SJCRH30 (cell line): ENCODE data around the gene CACNA1C. TPM values are rescaled to one million over a fixed set of nuclear protein-coding genes. Genes with fewer than 3 reads are reported as not detected.

ENCODE experiments used
- DNase-seq, 2 experiments: peaks; one replicate each; pipeline ENCODE4 v3.0.0-alpha.2; 2015 to 2020
- H3K27ac ChIP-seq: fragments of 250-450 bp; sonication (Bioruptor Pico); 2 replicates; pipeline ENCODE4 v1.5.1; 2020; ENCODE audit warnings: mild to moderate bottlenecking, moderate library complexity
- H3K27me3 ChIP-seq: fragments of 250-450 bp; sonication (Bioruptor Pico); 2 replicates; pipeline ENCODE4 v1.5.1; 2020; ENCODE audit warnings: mild to moderate bottlenecking, moderate library complexity
- H3K36me3 ChIP-seq: fragments of 250-450 bp; sonication (Bioruptor Pico); 2 replicates; pipeline ENCODE4 v1.5.1; 2020; ENCODE audit warnings: mild to moderate bottlenecking, moderate library complexity
- H3K4me1 ChIP-seq: fragments of 250-450 bp; sonication (Bioruptor Pico); 2 replicates; pipeline ENCODE4 v1.5.1; 2020; ENCODE audit warnings: mild to moderate bottlenecking, moderate library complexity
- H3K4me3 ChIP-seq: fragments of 250-450 bp; sonication (Bioruptor Pico); 2 replicates; pipeline ENCODE4 v1.5.1; 2020; ENCODE audit warnings: mild to moderate bottlenecking, moderate library complexity
- H3K9me3 ChIP-seq: fragments of 250-450 bp; sonication (Bioruptor Pico); replicated peaks from 2 replicates; pipeline ENCODE4 v1.5.1; 2020; ENCODE audit warnings: mild to moderate bottlenecking, moderate library complexity
- total RNA-seq: library from RNA; depleted of rRNA; stranded (reverse); fragments of >200 nt; shearing (Covaris generic); gene quantifications from 2 replicates; pipeline ENCODE4 v1.2.3, GENCODE V29; 2014

CACNA1C gene
- total RNA-seq, 1 experiment from 2014 or later, result not detected

GRCh38 chr12:2645460-2645859, 592.7 kb downstream of the CACNA1C start:
- Histone ChIP-seq H3K4me3 (no peak overlapping the region), H3K9me3 (no peaks in the 10 kb centered on the region), H3K4me1 (no peaks in the 10 kb centered on the region), H3K36me3 (no peaks in the 10 kb centered on the region), H3K27ac (no peak overlapping the region), H3K27me3 (peaks cover 56% of the 10 kb centered on the region)
- DNase-seq, result no peak

- Histone ChIP-seq H3K4me3 (no peak overlapping the region), H3K9me3 (no peaks in the 10 kb centered on the region), H3K36me3 (no peaks in the 10 kb centered on the region), H3K4me1 (no peaks in the 10 kb centered on the region), H3K27me3 (peaks cover 58% of the 10 kb centered on the region), H3K27ac (no peak overlapping the region)
- DNase-seq, result no peak
These were observed 593.6 kb downstream of the CACNA1C start for GRCh38 chr12:2646341-2646740.

- Histone ChIP-seq H3K27me3 (peaks cover 63% of the 10 kb centered on the region), H3K4me3 (no peak overlapping the region), H3K36me3 (no peaks in the 10 kb centered on the region), H3K27ac (no peak overlapping the region), H3K4me1 (no peaks in the 10 kb centered on the region), H3K9me3 (no peaks in the 10 kb centered on the region)
- DNase-seq, result no peak
These were observed 594.4 kb downstream of the CACNA1C start for GRCh38 chr12:2647186-2647585.

GRCh38 chr12:2648406-2648805, 595.6 kb downstream of the CACNA1C start:
- Histone ChIP-seq H3K27me3 (peaks cover 75% of the 10 kb centered on the region), H3K4me1 (no peaks in the 10 kb centered on the region), H3K9me3 (no peaks in the 10 kb centered on the region), H3K36me3 (no peaks in the 10 kb centered on the region), H3K4me3 (no peak overlapping the region), H3K27ac (no peak overlapping the region)
- no peak for DNase-seq

- Histone ChIP-seq H3K27me3 (peaks cover 66% of the 10 kb centered on the region), H3K27ac (no peak overlapping the region), H3K36me3 (no peaks in the 10 kb centered on the region)
These were observed 596.6 kb downstream of the CACNA1C start for GRCh38 chr12:2649201-2650030.

GRCh38 chr12:2650261-2651067, 597.7 kb downstream of the CACNA1C start:
- Histone ChIP-seq H3K4me1 (no peaks in the 10 kb centered on the region), H3K9me3 (no peaks in the 10 kb centered on the region), H3K36me3 (no peaks in the 10 kb centered on the region), H3K27me3 (peaks cover 58% of the 10 kb centered on the region), H3K27ac (no peak overlapping the region), H3K4me3 (no peak overlapping the region)
- DNase-seq, result no peak

More at GRCh38 chr12:2649201-2650030, 596.6 kb downstream of the CACNA1C start:
- no peaks in the 10 kb centered on the region for H3K9me3 ChIP-seq
- H3K4me1 ChIP-seq, result no peaks in the 10 kb centered on the region
- H3K4me3 ChIP-seq, result no peak overlapping the region
- no peak for DNase-seq

GRCh38 chr12:2651068-2651965, 598.5 kb downstream of the CACNA1C start:
- DNase-seq, result no peak
- Histone ChIP-seq H3K4me1 (no peaks in the 10 kb centered on the region), H3K27ac (no peak overlapping the region), H3K4me3 (no peak overlapping the region), H3K27me3 (peaks cover 58% of the 10 kb centered on the region), H3K9me3 (no peaks in the 10 kb centered on the region), H3K36me3 (no peaks in the 10 kb centered on the region)

GRCh38 chr12:2652011-2652400, 599.2 kb downstream of the CACNA1C start:
- Histone ChIP-seq H3K36me3 (no peaks in the 10 kb centered on the region), H3K4me3 (no peak overlapping the region), H3K4me1 (no peaks in the 10 kb centered on the region), H3K27me3 (peaks cover 51% of the 10 kb centered on the region), H3K27ac (no peak overlapping the region), H3K9me3 (no peaks in the 10 kb centered on the region)
- DNase-seq, result no peak

- Histone ChIP-seq H3K27me3 (peaks cover 50% of the 10 kb centered on the region), H3K4me1 (no peaks in the 10 kb centered on the region), H3K27ac (no peak overlapping the region), H3K9me3 (no peaks in the 10 kb centered on the region), H3K36me3 (no peaks in the 10 kb centered on the region), H3K4me3 (no peak overlapping the region)
- no peak for DNase-seq
These were observed 599.8 kb downstream of the CACNA1C start for GRCh38 chr12:2652401-2653081.

- Histone ChIP-seq H3K36me3 (no peaks in the 10 kb centered on the region), H3K4me1 (no peaks in the 10 kb centered on the region), H3K4me3 (no peak overlapping the region), H3K27me3 (peaks cover 46% of the 10 kb centered on the region), H3K9me3 (no peaks in the 10 kb centered on the region), H3K27ac (no peak overlapping the region)
- no peak for DNase-seq
These were observed 600.7 kb downstream of the CACNA1C start for GRCh38 chr12:2653461-2653965.

GRCh38 chr12:2654311-2654710, 601.5 kb downstream of the CACNA1C start:
- Histone ChIP-seq H3K4me3 (no peak overlapping the region), H3K27ac (no peak overlapping the region)
- no peak for DNase-seq

GRCh38 chr12:2654741-2655140, 602.0 kb downstream of the CACNA1C start:
- no peak overlapping the region for H3K27ac ChIP-seq
- H3K27me3 ChIP-seq, result peaks cover 35% of the 10 kb centered on the region
- DNase-seq, result no peak
- no peak overlapping the region for H3K4me3 ChIP-seq
- no peaks in the 10 kb centered on the region for H3K4me1 ChIP-seq
- H3K9me3 ChIP-seq, result no peaks in the 10 kb centered on the region
- no peaks in the 10 kb centered on the region for H3K36me3 ChIP-seq

More at GRCh38 chr12:2654311-2654710, 601.5 kb downstream of the CACNA1C start:
- Histone ChIP-seq H3K27me3 (peaks cover 39% of the 10 kb centered on the region), H3K4me1 (no peaks in the 10 kb centered on the region), H3K36me3 (no peaks in the 10 kb centered on the region), H3K9me3 (no peaks in the 10 kb centered on the region)

GRCh38 chr12:2662524-2662923, 609.7 kb downstream of the CACNA1C start:
- Histone ChIP-seq H3K9me3 (no peaks in the 10 kb centered on the region), H3K27me3 (peaks cover 19% of the 10 kb centered on the region; the same call in 1 of the 2 replicates), H3K27ac (no peak overlapping the region), H3K36me3 (no peaks in the 10 kb centered on the region), H3K4me1 (no peaks in the 10 kb centered on the region), H3K4me3 (no peak overlapping the region)
- DNase-seq, result no peak
